WTC11 (cell line): Measurements from ENCODE around the gene VIPAS39. TPM values are rescaled to one million over a fixed set of nuclear protein-coding genes. Genes with fewer than 3 reads are reported as not detected.

ENCODE experiments used
- ATAC-seq: fragments of 200-7000 bp; cut with Tn5 transposase; 2 replicates; pipeline ENCODE4 v1.10.0; 2021; ENCODE audit warnings: mild to moderate bottlenecking, moderate library complexity
- CTCF ChIA-PET: fragments of 300-600 bp; sonication (Branson Sonifier 250); formaldehyde crosslinking; loops from one replicate; lab custom pipeline; 2021; ENCODE audit warnings: antibody characterized with exemption; lab: Charles Lee
- POLR2A ChIA-PET: fragments of 350-600 bp; sonication (Branson Sonifier 250); formaldehyde crosslinking; loops from one replicate; lab custom pipeline; 2021; ENCODE audit warnings: antibody characterized with exemption; lab: Charles Lee
- DNase-seq: peaks from one replicate; pipeline ENCODE4 v3.0.0; 2021; ENCODE audit warnings: low spot score
- H3K27ac Mint-ChIP-seq: 2 replicates; pipeline ENCODE4 v1.8.0; 2021; ENCODE audit warnings: mixed read lengths
- H3K27me3 Mint-ChIP-seq: 2 replicates; pipeline ENCODE4 v1.8.0; 2021; ENCODE audit warnings: low read depth, mild to moderate bottlenecking, moderate library complexity, mixed read lengths
- H3K36me3 Mint-ChIP-seq: 2 replicates; pipeline ENCODE4 v1.8.0; 2021; ENCODE audit warnings: mixed read lengths
- H3K4me1 Mint-ChIP-seq: 2 replicates; pipeline ENCODE4 v1.8.0; 2022; ENCODE audit warnings: mixed read lengths
- H3K4me3 Mint-ChIP-seq: 2 replicates; pipeline ENCODE4 v1.8.0; 2021; ENCODE audit warnings: mild to moderate bottlenecking, moderate library complexity, mixed read lengths
- H3K9me3 Mint-ChIP-seq: 2 replicates; pipeline ENCODE4 v1.8.0; 2021; ENCODE audit warnings: mixed read lengths
- AR ChIP-seq: fragments of 250-450 bp; sonication (Bioruptor Pico); IDR thresholded peaks from 2 replicates; pipeline ENCODE4 v1.9.0; 2021; ENCODE audit warnings: mild to moderate bottlenecking
- ARID4B ChIP-seq: sonication (generic); formaldehyde crosslinking; IDR thresholded peaks from 2 replicates; pipeline ENCODE4 v1.8.0; 2023; ENCODE audit warnings: missing genetic modification reagents, mild to moderate bottlenecking, borderline replicate concordance
- CTCF ChIP-seq: fragments of 200-600 bp; IDR thresholded peaks from 2 replicates; pipeline ENCODE4 v1.8.0; 2022; ENCODE audit warnings: antibody characterized with exemption
- FOXP1 ChIP-seq: sonication (generic); formaldehyde crosslinking; IDR thresholded peaks from 2 replicates; pipeline ENCODE4 v1.8.0; 2022; ENCODE audit warnings: missing genetic modification reagents, mild to moderate bottlenecking, moderate library complexity, borderline replicate concordance
- HMGXB4 ChIP-seq: sonication (generic); formaldehyde crosslinking; IDR thresholded peaks from 2 replicates; pipeline ENCODE4 v1.8.1; 2023; ENCODE audit warnings: mild to moderate bottlenecking, moderate library complexity, missing genetic modification reagents
- JUN ChIP-seq: sonication (generic); formaldehyde crosslinking; IDR thresholded peaks from 2 replicates; pipeline ENCODE4 v1.8.0; 2023; ENCODE audit warnings: mild to moderate bottlenecking, missing genetic modification reagents
- NFE2L1 ChIP-seq: sonication (generic); formaldehyde crosslinking; IDR thresholded peaks from 2 replicates; pipeline ENCODE4 v1.8.1; 2023; ENCODE audit warnings: missing genetic modification reagents
- NFYB ChIP-seq: sonication (generic); formaldehyde crosslinking; conservative IDR thresholded peaks from 2 replicates; pipeline ENCODE4 v1.8.0; 2022; ENCODE audit warnings: low read depth, missing genetic modification reagents
- NR1H2 ChIP-seq: sonication (generic); formaldehyde crosslinking; IDR thresholded peaks from 2 replicates; pipeline ENCODE4 v1.9.0; 2021; ENCODE audit warnings: mild to moderate bottlenecking, moderate library complexity, missing genetic modification reagents
- PREB ChIP-seq: sonication (generic); formaldehyde crosslinking; IDR thresholded peaks from 2 replicates; pipeline ENCODE4 v1.8.1; 2022; ENCODE audit warnings: mild to moderate bottlenecking, missing genetic modification reagents, moderate library complexity, borderline replicate concordance
- RORB ChIP-seq: fragments of 250-450 bp; sonication (Bioruptor Pico); IDR thresholded peaks from 2 replicates; pipeline ENCODE4 v1.9.0; 2021; ENCODE audit warnings: mild to moderate bottlenecking
- SMAD3 ChIP-seq: sonication (generic); formaldehyde crosslinking; IDR thresholded peaks from 2 replicates; pipeline ENCODE4 v1.8.0; 2022; ENCODE audit warnings: missing genetic modification reagents, mild to moderate bottlenecking, borderline replicate concordance
- ZBTB21 ChIP-seq: sonication (generic); formaldehyde crosslinking; IDR thresholded peaks from 2 replicates; pipeline ENCODE4 v1.8.1; 2023; ENCODE audit warnings: mild to moderate bottlenecking, missing genetic modification reagents, borderline replicate concordance
- ZNF121 ChIP-seq: sonication (generic); formaldehyde crosslinking; IDR thresholded peaks from 2 replicates; pipeline ENCODE4 v1.8.0; 2023; ENCODE audit warnings: missing genetic modification reagents
- ZNF219 ChIP-seq: sonication (generic); formaldehyde crosslinking; IDR thresholded peaks from 2 replicates; pipeline ENCODE4 v1.8.0; 2023; ENCODE audit warnings: missing genetic modification reagents, mild to moderate bottlenecking, borderline replicate concordance
- ZNF232 ChIP-seq: sonication (generic); formaldehyde crosslinking; IDR thresholded peaks from 2 replicates; pipeline ENCODE4 v1.8.0; 2022; ENCODE audit warnings: mild to moderate bottlenecking, missing genetic modification reagents
- ZNF416 ChIP-seq: fragments of 250-450 bp; sonication (Bioruptor Pico); IDR thresholded peaks from 2 replicates; pipeline ENCODE4 v1.9.0; 2021; ENCODE audit warnings: mild to moderate bottlenecking, inconsistent platforms
- ZNF423 ChIP-seq: fragments of 250-450 bp; sonication (Bioruptor Pico); IDR thresholded peaks from 2 replicates; pipeline ENCODE4 v2.1.2; 2022; ENCODE audit warnings: mild to moderate bottlenecking, moderate library complexity
- total RNA-seq: library from RNA; stranded (reverse); gene quantifications from 3 replicates; pipeline ENCODE4 v1.2.3, GENCODE V29; 2021
- TF ChIP-seq, protein P1 (sequence below): sonication (generic); formaldehyde crosslinking; conservative IDR thresholded peaks from 2 replicates; pipeline ENCODE4 v1.8.1; 2022; ENCODE audit warnings: mild to moderate bottlenecking, missing genetic modification reagents

VIPAS39 gene
- total RNA-seq, 1 experiment from 2014 or later = 17.0 TPM

DNA sequence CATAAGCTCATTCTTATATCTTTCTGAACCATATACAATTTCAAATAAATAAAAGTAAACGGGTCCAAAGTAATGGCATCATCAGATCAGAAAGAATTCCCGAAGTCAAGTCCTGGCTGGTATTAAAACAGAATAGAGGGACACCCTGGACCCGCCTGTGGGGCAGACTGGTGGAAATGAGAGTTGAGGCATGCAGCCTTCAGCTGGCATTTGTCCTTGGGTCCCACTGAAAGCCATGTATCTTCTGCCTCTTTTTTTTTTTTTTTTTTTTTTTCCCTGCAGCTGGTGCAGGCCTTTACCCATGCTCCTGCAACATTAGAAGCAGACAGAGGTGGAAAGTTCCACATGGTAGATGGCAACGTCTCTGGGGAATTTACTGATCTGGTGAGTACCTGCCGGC lies 10.4 kb upstream of the VIPAS39 start (continued):
- TF ChIP-seq NFE2L1 (CRISPR knock-in tag) (no peak), ZNF219 (CRISPR knock-in tag) (no peak), ZNF121 (CRISPR knock-in tag) (no peak), NFYB (CRISPR knock-in tag) (no peak)
- TF ChIP-seq, protein P1, sequence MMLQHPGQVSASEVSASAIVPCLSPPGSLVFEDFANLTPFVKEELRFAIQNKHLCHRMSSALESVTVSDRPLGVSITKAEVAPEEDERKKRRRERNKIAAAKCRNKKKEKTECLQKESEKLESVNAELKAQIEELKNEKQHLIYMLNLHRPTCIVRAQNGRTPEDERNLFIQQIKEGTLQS (CRISPR knock-in tag) = no peak

GRCh38 chr14:77459072-77459723 lies 1.8 kb upstream of the VIPAS39 start:
- H3K27me3 Mint-ChIP-seq = no peaks in the 10 kb centered on the region
- TF ChIP-seq ZNF232 (no peak), ZNF423 (CRISPR knock-in tag) (no peak), RORB (no peak), JUN (CRISPR knock-in tag) (no peak), ZBTB21 (CRISPR knock-in tag) (no peak), CTCF (peak; percentile 71)
- H3K4me1 Mint-ChIP-seq = peaks cover 24% of the 10 kb centered on the region
- DNase-seq = peak; percentile 80
- ChIA-PET CTCF (interaction anchor here (0.6 to 2.4 kb wide), 30 partner anchors 10 to 196 kb away, joined by 3 to 18 read pairs (median 3); partner anchors contain the start of genes GSTZ1, ISM2, POMT2 and SAMD15), POLR2A (interaction anchor here (0.8 to 2.2 kb wide), 2 partner anchors 92 to 138 kb away, joined by 7 read pairs; partner anchors contain the start of genes GSTZ1 and POMT2)
- peaks cover 41% of the 10 kb centered on the region for H3K36me3 Mint-ChIP-seq
- ATAC-seq = no peak
- peak overlapping the region; percentile 76 for H3K27ac Mint-ChIP-seq
- no peaks in the 10 kb centered on the region for H3K9me3 Mint-ChIP-seq
- H3K4me3 Mint-ChIP-seq = peak overlapping the region; percentile 100

DNA sequence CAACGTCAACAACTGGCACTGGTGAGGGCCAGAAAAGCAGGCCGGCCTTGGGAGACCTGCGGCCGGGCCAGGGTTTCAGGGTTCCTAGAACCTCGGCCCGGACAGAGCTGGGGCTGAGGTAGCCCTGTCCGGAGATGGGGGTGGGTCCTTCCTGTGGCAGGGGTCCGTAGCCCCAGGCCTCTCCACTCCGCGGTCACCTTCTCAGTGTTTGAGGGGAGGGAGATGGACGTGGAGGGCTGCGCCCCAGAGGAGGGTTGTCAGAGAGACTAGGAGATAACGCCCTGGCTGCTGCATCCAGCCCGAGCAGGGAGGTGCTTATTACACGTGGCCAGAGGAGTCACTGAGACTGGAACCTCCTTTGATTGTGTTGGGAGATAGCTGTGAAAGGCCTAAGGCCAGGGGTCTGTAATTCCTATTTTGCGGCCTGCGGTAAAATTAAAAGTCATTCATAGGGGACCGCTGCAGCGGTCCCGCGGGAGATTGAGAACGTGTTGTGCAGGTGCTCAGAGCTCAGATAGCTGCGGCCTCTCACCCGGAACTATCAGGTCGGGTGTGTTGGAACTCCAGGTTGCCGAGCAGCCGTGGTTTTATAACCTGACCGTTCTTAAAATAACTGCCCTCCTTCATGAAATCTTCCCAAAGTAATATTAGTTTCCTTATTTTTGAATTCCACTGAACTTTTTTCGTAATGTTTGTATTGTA lies 999 bp upstream of the VIPAS39 start:
- H3K4me3 Mint-ChIP-seq = peak overlapping the region; percentile 100
- peak; percentile 32 for DNase-seq
- no peaks in the 10 kb centered on the region for H3K27me3 Mint-ChIP-seq
- ATAC-seq = peak; percentile 5
- peaks cover 24% of the 10 kb centered on the region for H3K4me1 Mint-ChIP-seq
- H3K36me3 Mint-ChIP-seq = peaks cover 34% of the 10 kb centered on the region
- CTCF ChIA-PET = interaction anchor here (0.6 to 2.4 kb wide), 26 partner anchors 9 to 197 kb away, joined by 3 to 18 read pairs (median 4); partner anchors contain the start of genes GSTZ1, ISM2, POMT2 and SAMD15
- POLR2A ChIA-PET = interaction anchor here (0.8 to 2.2 kb wide), 2 partner anchors 93 to 138 kb away, joined by 7 read pairs; partner anchors contain the start of genes GSTZ1 and POMT2
- H3K9me3 Mint-ChIP-seq = no peaks in the 10 kb centered on the region
- peak overlapping the region; percentile 33 for H3K27ac Mint-ChIP-seq
- TF ChIP-seq FOXP1 (CRISPR knock-in tag) (no peak), PREB (CRISPR knock-in tag) (no peak), AR (CRISPR knock-in tag) (no peak), ARID4B (CRISPR knock-in tag) (no peak; the same call in 1 of the 2 replicates), HMGXB4 (CRISPR knock-in tag) (0 out of 2 replicates have a peak, but pooled peaks have one; percentile 51), ZNF121 (CRISPR knock-in tag) (0 out of 2 replicates have a peak, but pooled peaks have one; percentile 50), NR1H2 (CRISPR knock-in tag) (no peak), SMAD3 (CRISPR knock-in tag) (no peak), ZNF416 (CRISPR knock-in tag) (no peak)
